HuH-7.5 (cell line): ENCODE measurements around the gene OR4K2.
"Not testable (repeated sequence)": the region's sequence is repeated elsewhere in the genome, so short reads cannot be mapped to it uniquely, and the experiment has no call there.

Experiments
- DNase-seq: peaks from one replicate; pipeline ENCODE4 v3.0.0; 2011; ENCODE audit warnings: low spot score

The OR4K2 gene, protein sequence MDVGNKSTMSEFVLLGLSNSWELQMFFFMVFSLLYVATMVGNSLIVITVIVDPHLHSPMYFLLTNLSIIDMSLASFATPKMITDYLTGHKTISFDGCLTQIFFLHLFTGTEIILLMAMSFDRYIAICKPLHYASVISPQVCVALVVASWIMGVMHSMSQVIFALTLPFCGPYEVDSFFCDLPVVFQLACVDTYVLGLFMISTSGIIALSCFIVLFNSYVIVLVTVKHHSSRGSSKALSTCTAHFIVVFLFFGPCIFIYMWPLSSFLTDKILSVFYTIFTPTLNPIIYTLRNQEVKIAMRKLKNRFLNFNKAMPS

DNA sequence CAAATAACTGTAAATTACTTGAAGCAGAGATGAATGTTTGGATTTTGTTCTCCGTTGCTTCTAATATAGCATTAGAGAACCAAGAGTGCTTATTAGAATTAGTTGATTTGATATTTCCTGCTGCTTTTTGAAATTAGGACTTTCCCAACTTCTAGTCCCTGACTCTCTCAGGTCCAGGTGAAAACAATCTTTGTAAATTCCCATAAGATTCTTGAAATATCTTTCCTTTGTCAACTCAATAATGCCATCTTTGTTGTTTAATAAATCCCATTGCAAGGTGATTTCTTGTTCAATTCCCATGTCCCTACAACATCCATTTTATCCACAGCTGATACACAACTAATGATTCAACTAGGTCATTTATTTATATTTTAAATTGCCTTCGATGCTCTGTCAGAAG, at the start of gene OR4K2:
TSS of gene OR4K2 (plus strand) at position 301 of the 400 bp plus-strand sequence. CDS start 1,126 bp downstream, outside the sequence.
- DNase-seq, result no peak

DNA sequence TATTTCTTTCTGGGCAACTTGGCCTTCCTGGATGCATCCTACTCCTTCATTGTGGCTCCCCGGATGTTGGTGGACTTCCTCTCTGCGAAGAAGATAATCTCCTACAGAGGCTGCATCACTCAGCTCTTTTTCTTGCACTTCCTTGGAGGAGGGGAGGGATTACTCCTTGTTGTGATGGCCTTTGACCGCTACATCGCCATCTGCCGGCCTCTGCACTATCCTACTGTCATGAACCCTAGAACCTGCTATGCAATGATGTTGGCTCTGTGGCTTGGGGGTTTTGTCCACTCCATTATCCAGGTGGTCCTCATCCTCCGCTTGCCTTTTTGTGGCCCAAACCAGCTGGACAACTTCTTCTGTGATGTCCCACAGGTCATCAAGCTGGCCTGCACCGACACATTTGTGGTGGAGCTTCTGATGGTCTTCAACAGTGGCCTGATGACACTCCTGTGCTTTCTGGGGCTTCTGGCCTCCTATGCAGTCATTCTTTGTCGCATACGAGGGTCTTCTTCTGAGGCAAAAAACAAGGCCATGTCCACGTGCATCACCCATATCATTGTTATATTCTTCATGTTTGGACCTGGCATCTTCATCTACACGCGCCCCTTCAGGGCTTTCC, 47.2 kb upstream of the OR4K2 start:
- not testable (repeated sequence) for DNase-seq

DNA sequence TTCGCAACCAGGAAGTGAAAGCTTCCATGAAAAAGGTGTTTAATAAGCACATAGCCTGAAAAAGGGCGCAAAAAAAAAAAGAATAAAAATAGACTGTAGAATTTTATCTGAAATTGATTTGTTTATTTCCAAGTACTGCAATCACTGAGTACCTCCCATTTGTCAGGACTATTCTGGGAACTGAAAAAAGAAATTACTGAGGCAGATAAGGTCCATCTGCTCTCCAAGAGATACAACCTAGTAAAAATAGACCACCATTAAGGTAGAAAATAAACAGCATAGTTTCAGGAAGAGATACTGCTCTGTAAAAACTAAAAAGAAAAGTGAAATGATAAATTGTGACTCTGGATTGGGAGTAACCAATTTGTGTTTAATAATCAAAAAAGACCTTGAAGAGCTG, 46.6 kb upstream of the OR4K2 start:
- no peak for DNase-seq

DNA sequence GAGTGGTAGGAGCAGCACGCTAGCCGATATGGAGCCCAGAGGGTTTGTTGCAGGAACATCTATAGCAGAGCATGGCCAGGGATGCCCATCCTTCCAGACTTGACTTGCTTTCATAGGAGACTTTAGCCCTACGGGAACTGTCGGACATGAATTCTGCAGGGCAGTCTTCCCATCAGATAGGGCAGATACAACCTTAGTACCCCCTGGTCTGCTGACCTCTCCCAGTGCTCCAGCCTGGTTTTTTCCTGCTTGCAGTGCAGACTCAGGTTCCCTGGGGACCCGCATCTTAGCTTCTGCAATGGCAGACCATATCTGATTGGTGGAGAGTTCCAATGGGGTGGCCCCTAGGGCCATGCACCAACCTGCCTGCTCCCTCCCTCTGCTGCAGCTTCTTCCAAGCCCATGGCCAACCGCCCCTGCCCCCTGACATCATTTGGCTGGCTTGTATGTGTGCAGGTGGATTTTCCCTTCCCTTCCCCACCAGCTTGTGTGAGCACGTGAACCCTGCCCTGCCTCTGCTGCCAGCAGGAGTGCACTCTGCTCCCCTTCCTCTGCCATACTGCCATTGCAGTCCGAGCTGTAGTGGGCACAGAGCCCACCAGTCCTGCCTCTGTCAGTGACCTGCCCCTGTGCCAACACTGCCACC, 40.6 kb upstream of the OR4K2 start:
- not testable (repeated sequence) for DNase-seq

DNA sequence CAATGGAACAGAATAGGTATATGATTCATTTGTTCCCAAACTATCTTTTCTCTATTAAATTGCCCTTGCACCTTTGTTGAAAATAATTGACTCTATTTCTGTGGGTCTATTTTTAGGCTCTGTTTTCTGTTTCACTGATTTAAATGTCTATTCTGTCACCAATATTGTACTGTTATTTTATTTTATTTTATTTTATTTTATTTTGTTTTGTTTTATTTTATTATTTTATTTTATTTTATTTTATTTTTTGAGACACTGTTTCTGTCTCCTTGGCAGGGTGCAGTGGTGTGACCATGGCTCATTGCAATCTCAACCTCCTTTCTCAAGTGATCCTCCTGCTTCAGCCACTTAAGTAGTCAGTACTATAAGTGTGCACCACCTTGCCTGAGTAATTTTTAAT, 36.5 kb upstream of the OR4K2 start:
- no peak for DNase-seq

DNA sequence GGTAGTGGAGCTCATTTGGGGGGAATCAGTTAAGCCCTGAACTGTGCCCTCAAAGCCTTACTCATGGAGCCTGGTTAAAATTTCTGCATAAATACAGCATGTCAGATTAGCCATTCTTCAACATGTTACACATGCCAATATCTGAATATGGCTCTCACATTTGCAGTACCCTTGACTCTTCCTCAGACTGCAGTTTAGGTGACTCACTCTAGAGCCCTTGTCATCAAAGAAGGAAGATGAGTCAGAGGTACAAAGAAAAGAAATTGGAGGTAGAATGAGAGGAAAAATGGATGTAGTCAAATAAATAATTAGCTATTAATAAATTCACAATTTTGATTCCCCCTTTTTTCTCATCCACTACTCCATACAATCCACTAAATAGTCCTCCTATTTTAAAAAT, 23.6 kb upstream of the OR4K2 start:
- no peak for DNase-seq

DNA sequence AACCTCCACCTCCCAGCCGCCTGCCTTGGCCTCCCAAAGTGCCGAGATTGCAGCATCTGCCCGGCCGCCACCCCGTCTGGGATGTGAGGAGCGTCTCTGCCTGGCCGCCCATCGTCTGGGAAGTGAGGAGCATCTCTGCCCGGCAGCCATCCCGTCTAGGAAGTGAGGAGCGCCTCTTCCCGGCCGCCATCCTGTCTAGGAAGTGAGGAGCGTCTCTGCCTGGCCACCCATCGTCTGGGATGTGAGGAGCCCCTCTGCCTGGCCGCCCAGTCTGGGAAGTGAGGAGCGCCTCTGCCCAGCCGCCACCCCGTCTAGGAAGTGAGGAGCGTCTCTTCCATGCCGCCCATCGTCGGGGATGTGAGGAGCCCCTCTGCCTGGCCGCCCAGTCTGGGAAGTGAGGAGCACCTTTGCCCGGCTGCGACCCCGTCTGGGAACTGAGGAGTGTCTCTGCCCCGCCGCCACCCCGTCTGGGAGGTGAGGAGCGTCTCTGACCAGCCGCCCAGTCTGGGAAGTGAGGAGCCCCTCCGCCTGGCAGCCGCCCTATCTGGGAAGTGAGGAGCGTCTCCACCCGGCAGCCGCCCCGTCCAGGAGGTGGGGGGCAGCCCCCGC, 8.8 kb upstream of the OR4K2 start:
- DNase-seq, result not testable (repeated sequence)

DNA sequence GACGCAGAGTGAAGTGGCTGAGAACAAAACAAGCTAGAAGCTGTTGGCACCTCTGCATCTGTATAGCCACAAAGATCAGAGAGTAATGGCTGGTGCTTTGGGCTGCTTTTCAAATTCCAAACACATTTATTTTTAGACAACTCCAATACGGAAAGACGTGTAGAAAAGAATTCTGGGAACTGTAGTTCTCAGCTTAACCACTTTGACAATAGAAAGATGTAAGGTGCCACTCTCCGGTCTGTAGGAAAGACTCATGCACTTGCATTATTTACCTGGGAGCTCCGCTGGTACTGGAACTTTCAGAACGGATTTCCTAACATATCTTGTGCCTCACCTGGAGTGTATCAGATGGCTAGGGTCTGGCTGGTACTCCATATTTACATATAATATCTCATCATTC, 1.8 kb upstream of the OR4K2 start:
- no peak for DNase-seq

DNA sequence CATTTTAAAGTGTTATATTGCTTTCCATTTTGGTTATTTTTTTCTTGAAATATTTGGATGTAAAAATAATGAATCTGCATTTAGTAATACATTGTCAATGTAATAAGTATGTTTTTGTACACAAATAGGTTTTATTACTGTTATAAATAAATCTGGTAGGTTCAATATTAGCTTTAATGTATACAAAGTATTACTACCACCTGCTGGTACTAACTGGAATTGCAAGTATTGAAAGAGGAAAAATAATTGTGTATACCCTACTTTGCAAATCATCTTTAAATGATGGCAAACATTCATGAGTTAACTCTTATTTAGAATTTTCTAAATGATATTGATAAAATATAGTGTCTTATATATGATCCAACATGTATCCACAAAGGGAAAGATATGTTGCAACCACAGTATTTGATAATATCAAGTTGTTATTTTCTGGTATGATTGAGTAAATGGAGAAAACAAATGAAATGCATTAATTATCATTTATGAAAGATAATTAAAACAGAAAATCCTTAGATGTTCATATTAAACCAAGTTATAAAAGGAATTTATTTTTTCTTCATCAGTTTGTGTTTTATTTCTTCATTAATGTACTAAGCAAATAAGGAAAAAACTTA, 3.2 kb downstream of the OR4K2 start:
- DNase-seq, result no peak

DNA sequence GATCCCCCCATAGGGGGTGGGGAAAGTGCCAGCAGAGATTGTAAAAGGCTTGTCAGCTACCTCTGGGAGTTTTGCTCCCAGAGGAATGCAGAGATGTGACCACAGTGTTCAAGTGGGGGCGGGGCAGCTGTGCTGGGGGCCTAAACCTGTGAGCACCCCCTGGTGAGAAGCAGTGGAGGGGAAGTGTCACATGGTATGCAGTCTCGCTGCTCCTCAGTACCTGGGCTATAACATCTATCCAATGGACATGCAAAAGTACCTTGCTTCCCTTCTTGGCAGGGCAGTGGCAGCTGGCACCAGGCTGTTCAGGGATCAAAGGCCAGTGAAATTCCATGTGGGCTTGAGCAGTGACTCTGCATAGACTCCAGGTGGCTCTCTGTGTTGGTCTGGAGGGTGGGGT, 20.3 kb downstream of the OR4K2 start:
- no peak for DNase-seq

DNA sequence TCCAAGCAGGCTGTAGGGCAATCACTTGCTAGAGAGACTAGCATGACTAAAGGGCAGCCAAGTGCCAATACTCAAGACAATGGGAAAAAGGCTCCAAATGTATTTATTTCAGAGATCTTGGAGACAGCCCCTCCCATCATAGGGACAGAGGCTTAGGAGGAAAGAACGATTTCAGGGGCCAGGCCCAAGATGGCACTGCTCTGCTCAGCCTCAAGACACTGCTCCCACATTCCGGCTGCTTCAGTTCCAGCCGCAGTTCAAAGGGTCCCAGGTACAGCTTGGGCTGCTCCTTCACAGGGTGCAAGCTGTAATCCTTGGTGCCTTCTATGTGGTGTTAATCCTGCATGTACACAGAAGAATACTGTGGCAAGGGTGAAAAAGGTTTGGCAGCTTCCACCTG, 26.1 kb downstream of the OR4K2 start:
- no peak for DNase-seq

DNA sequence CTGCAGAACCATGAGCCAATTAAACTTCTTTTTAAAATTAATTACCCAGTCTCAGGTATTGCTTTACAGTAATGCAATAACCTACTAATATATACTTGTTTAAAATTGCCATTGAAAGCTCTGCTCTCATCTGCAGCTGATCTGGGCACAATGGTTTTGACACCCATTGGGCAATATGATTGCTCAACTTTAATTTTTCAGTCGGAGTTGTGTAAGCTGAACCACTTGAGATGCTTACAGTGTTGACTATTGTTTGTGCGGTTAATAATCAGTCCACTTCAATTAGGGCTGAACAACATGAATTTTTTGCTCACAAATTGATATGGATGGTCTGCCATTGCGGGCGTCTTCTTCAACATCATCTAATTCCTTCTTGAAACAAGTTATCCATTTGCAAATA, 27.5 kb downstream of the OR4K2 start:
- no peak for DNase-seq

DNA sequence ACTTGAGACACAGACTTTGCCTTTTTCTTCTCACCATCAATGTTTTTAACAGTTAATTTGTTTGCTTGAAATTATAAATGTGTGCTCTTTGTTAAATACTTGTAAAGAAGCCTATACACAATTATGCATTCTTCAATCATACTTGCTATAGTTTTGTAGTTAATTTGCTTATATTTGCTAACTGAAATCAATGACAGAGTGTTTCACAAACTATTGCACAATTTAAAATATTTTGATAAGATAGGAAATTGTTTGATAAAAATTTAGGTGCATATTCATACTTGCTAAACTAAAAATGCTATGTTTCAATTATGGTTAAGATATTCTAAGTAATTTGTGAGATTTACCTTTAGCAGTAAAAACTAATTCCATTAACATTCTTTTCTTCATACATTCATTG, 31.7 kb downstream of the OR4K2 start:
- no peak for DNase-seq

DNA sequence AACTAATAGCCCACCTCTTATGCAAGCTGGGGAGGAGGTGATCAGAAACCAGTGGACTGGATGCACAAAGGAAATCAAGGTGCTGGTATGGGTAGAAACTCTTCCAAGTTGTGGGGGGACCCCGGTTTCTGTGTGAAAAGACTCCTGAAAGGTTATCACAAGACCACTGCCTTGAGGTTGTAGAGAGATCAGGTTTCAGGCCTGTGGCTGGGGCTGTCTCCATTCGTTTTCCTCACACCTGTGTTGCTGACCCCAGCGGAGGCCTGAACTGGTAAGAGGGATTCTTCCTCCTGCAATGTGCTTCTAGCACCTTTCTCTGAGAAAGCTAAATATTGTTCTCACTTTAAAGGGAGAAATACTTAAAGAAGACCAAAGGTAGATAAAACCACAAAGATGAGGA, 36.2 kb downstream of the OR4K2 start:
- no peak for DNase-seq

DNA sequence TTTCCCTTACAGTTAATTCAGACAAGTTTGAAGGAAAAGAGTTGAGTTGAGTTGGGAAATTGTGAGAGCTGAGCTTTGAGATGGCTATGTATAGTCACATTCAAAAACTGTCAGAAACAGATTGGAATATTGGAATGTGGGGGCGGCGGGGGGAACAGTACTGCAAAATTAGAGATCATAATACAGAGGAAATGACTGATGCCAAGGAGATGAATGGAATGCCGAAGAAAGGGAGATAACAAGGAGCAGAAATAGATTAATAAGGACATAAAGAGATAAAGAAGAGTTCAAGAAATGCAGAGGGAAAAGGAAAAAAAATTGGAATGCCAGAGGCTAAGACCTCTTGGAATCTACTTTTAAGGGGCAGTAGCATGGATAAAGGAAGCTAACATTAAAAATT, 42.3 kb downstream of the OR4K2 start:
- DNase-seq, result no peak

DNA sequence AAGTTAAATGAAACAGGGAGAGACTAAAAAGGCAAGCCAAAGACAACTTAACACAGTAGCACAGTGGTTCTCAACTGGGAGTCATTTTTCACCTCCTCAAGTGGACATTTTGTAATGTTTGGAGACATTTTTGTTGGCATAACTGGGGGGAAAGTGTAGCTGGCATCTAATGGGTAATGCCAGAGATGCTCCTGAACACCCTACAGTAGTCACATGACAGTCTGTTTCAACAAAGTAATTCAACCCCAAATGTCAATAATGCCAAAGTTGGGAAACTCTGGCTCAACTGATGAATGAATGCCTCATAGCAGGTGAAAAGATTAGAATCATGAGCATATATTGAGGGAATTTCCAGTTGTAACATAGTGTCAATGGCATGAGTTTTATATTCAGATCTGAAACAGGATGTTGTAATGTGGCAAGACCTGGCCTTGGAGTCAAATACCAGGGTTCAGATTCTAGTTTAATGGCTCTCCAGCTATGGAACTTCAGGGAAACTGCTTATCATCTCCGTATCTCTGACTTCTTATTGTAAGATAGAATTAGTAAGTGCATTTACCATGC, 43.1 kb downstream of the OR4K2 start:
- DNase-seq, result no peak

DNA sequence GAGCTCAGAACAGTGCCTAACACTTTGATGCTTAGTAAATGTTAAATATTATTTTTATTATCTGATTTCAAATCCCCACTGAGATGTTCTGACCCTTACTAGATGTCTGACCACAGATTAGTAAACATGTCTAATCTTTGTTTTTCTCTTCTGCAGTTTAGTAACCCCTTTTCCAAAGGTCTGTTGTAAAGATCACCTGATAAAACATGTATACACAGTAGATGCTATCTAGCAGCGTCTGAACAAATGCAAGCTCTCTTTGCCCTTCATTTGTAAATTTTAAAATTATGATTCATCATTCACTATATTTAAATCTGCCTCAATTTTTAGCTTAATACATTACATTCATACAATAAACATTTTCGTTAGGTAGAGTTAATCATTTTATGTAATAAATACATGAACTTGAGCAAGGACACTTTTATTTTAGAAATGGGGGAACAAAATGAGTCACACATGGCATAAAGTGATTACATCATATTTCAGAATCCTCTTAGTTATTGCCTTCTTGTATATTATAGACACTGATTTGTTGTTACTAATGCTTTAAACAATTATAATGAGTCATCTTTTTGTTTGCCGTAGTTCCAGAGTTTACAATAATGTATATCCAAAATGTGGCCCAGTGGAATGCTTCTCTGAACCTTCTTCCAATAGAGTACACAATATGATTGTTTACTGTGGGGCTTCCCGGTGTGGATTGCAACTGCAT, 43.8 kb downstream of the OR4K2 start:
- DNase-seq, result no peak

DNA sequence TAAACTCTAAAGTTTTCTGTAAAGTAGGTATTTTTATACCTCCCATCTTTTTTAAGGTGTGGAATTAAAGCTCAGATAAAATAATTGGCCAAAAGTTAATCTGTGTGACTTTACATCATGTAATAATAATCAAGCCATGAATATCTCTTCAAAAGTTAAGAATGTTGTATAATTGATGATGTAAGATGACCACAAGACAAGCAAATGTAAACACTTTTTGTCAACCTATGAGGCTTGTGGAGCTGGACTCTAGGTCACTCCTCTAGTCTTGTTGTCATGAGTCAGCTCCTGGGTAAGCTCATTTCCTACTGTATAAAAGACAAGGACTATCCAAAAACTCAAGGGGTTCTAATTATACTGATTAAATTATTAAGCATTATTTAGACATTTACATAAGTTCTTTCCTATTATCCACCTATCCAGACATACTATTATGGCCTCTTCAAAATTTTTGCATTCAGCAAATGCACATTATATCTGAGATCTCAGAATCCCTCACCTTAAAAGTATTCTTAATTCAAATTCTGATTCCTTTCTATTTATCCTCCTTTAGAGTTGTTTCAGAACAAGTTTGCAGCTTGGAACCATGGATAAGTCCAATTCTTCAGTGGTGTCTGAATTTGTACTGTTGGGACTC, 45.2 kb downstream of the OR4K2 start, which contains the start of gene OR4K5:
TSS of gene OR4K5 (plus strand) at position 587 of the 637 bp plus-strand sequence. CDS start at position 587, 0 bp downstream.
- no peak for DNase-seq

DNA sequence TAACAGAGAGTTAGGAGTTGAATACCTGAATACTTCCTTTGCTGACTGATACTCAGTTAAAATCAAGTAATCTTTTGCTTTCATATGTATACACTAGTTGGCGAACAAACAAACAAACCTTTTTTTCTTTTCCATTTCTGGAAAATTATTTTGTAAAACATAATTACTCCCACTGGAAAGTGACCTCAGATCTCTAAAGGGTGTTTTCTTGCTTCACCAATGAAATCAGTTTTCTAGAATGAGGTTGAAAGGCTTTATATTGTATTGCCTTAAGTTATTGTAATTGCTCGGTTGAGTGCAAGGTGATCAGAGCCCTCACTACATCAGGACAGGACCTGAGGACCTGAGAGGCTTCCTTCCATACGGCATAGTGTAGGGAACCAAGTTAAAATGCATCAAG, 55.7 kb downstream of the OR4K2 start, which contains the start of gene OR4K1:
TSS of gene OR4K1 (plus strand) at position 301 of the 400 bp plus-strand sequence. CDS start 4,750 bp downstream, outside the sequence.
- DNase-seq, result no peak
